Breast epithelium (tissue), 4 donors: ENCODE measurements around the gene CTDSPL. TPM values are rescaled to one million over a fixed set of nuclear protein-coding genes. Genes with fewer than 3 reads are reported as not detected.

Experiments used
- DNase-seq, 2 donors: peaks; one replicate each; pipeline ENCODE4 v3.0.0-alpha.2; 2019; ENCODE audit warnings: low spot score in 2 of 2
- H3K27ac ChIP-seq, 2 donors: fragments of 200-600 bp; sonication (generic) in 1 of 2; one replicate each; pipeline ENCODE4 v1.5.1; 2016 to 2019; ENCODE audit warnings: mild to moderate bottlenecking in 1 of 2
- H3K27me3 ChIP-seq, 2 donors: fragments of 200-600 bp; sonication (generic) in 1 of 2; one replicate each; pipeline versions ENCODE4 v1.5.1 to v1.6.0; 2017 to 2019; ENCODE audit warnings: control low read depth in 1 of 2, mild to moderate bottlenecking in 1 of 2
- H3K36me3 ChIP-seq: fragments of 200-600 bp; one replicate; pipeline ENCODE4 v1.5.1; 2019
- H3K4me1 ChIP-seq, 2 donors: fragments of 200-600 bp; sonication (generic); one replicate each; pipeline ENCODE4 v1.5.1; 2016 to 2019; ENCODE audit warnings: control low read depth in 1 of 2
- H3K4me3 ChIP-seq, 3 donors: fragments of 200-600 bp; sonication (generic); 1 replicate in 2 of 3; 2 replicates in 1 of 3; pipeline ENCODE4 v1.5.1; 2016 to 2019; ENCODE audit warnings: mild to moderate bottlenecking in 3 of 3, moderate library complexity in 2 of 3
- H3K9me3 ChIP-seq, 2 donors: fragments of 200-600 bp; sonication (generic) in 1 of 2; one replicate each; pipeline ENCODE4 v1.5.1; 2016 to 2019; ENCODE audit warnings: control low read depth in 1 of 2
- CTCF ChIP-seq, 3 donors: fragments of 450-650 bp; IDR thresholded peaks; one replicate each; pipeline ENCODE4 v1.5.1; 2016 to 2017; ENCODE audit warnings: antibody characterized with exemption in 3 of 3, mild to moderate bottlenecking in 3 of 3, moderate library complexity in 3 of 3
- POLR2A ChIP-seq: fragments of 450-650 bp; IDR thresholded peaks from one replicate; pipeline ENCODE4 v1.6.1; 2016; ENCODE audit warnings: antibody characterized with exemption, mild to moderate bottlenecking, moderate library complexity
- POLR2AphosphoS5 ChIP-seq, 3 donors: sonication (generic); formaldehyde crosslinking; IDR thresholded peaks; one replicate each; pipeline ENCODE4 v1.6.1; 2017; ENCODE audit warnings: antibody characterized with exemption in 3 of 3
- intact Hi-C: fragments of 100-400 bp; cut with DNase I; formaldehyde crosslinking; loops from one replicate; pipeline ENCODE4 v1.15.1; 2023; ENCODE audit warnings: low total_unique reads
- total RNA-seq, 3 donors: library from RNA; depleted of rRNA; stranded (reverse); fragments of >200 nt; gene quantifications; one replicate each; pipeline ENCODE4 v1.1.0, GENCODE V29; 2016

CTDSPL gene
- total RNA-seq, 3 donors from 2014 or later, result 40.0 to 80.8 (median 63.1) TPM

DNA sequence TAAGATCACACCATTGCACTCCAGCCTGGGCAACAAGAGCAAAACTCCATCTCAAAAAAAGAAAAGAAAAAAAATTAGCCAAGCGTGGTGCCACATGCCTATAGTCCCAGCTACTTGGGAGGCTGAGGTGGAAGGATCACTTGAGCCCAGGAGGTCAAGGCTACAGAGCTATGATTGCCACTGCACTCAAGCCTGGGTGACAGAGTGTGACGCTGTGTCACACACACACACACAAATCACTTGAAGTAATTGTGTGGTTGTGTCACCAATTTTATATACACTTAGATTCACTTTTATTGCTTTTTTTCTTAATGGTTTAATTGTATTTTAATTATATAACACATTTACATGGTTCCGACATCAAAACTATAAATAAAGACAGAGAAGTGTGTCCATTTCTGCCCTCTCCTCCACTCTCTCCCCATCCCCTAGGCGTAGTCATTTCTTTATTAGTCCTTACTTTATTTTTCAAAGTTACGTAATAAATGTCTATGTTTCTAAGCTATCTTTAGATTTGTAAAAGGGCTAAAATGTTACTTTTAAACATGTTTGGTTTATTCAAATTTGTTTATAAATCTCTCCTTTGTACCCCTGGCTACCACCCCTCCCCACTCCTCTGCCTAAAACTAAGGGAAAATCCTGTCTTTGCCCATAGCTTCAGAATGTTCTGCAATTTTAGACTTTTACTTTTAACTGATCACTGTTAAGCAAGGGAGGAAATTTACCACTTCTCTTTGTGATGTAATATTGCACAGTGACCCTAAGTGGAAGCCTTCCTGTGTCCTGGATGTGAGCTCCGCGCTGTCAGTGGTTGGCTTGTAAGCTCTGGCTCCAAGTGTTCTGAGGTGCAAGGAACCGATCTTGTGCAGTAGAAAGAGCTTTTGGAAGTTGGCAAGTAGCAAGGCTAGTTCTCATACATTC is 118.1 kb downstream of the CTDSPL start:
- Histone ChIP-seq H3K9me3 (no peaks in the 10 kb centered on the region), H3K27ac (no peak overlapping the region), H3K4me3 (no peak overlapping the region), H3K36me3 (no peaks in the 10 kb centered on the region), H3K27me3 (no peaks in the 10 kb centered on the region), H3K4me1 (no peaks in the 10 kb centered on the region)
- intact Hi-C loops, result no loop called here
- no peak for DNase-seq
- TF ChIP-seq CTCF (IDR thresholded peaks at IDR 0.05) (no peak), POLR2A (no peak), POLR2AphosphoS5 (IDR thresholded peaks at IDR 0.05) (no peak)

- intact Hi-C loops, result no loop called here
- Histone ChIP-seq H3K27me3 (no peaks in the 10 kb centered on the region), H3K36me3 (no peaks in the 10 kb centered on the region), H3K4me1 (no peaks in the 10 kb centered on the region), H3K4me3 (no peak overlapping the region), H3K9me3 (no peaks in the 10 kb centered on the region), H3K27ac (no peak overlapping the region)
- TF ChIP-seq CTCF (IDR thresholded peaks at IDR 0.05) (no peak), POLR2AphosphoS5 (IDR thresholded peaks at IDR 0.05) (no peak), POLR2A (no peak)
- DNase-seq, result no peak
Observed at GRCh38 chr3:37980462-37981347, 119.0 kb downstream of the CTDSPL start.

GRCh38 chr3:37981348-37981664 is 119.6 kb downstream of the CTDSPL start:
- intact Hi-C loops, result no loop called here
- Histone ChIP-seq H3K4me1 (no peaks in the 10 kb centered on the region), H3K27me3 (no peaks in the 10 kb centered on the region), H3K9me3 (no peaks in the 10 kb centered on the region), H3K36me3 (no peaks in the 10 kb centered on the region), H3K27ac (no peak overlapping the region), H3K4me3 (no peak overlapping the region)
- DNase-seq, result no peak
- TF ChIP-seq POLR2AphosphoS5 (IDR thresholded peaks at IDR 0.05) (no peak), CTCF (IDR thresholded peaks at IDR 0.05) (no peak), POLR2A (no peak)

GRCh38 chr3:37982331-37982730 is 120.7 kb downstream of the CTDSPL start:
- TF ChIP-seq POLR2AphosphoS5 (IDR thresholded peaks at IDR 0.05), result no peak
- no peak for TF ChIP-seq POLR2A
- TF ChIP-seq CTCF (IDR thresholded peaks at IDR 0.05), result no peak
- no peaks in the 10 kb centered on the region for H3K27me3 ChIP-seq
- H3K4me1 ChIP-seq, result no peaks in the 10 kb centered on the region
- H3K9me3 ChIP-seq, result no peaks in the 10 kb centered on the region
- H3K27ac ChIP-seq, result no peak overlapping the region
- H3K36me3 ChIP-seq, result no peaks in the 10 kb centered on the region
- H3K4me3 ChIP-seq, result no peak overlapping the region
- intact Hi-C loops, result no loop called here
- DNase-seq, result no peak

GRCh38 chr3:37984051-37984450 is 122.4 kb downstream of the CTDSPL start:
- no peak for DNase-seq
- Histone ChIP-seq H3K9me3 (no peaks in the 10 kb centered on the region), H3K27ac (no peak overlapping the region), H3K36me3 (no peaks in the 10 kb centered on the region), H3K27me3 (no peaks in the 10 kb centered on the region), H3K4me3 (no peak overlapping the region), H3K4me1 (no peaks in the 10 kb centered on the region)
- intact Hi-C loops, result no loop called here
- no peak for TF ChIP-seq POLR2AphosphoS5 (IDR thresholded peaks at IDR 0.05)
